RWPE1 (cell line): Measurements from ENCODE around the gene ZNF831.

Source experiments
- CTCF ChIA-PET: fragments of 350-600 bp; sonication (Branson Sonifier 250); formaldehyde crosslinking; extraction: SDS; loops from one replicate; lab custom pipeline; 2021; lab: Yijun Ruan, JAX
- POLR2A ChIA-PET: fragments of 400-600 bp; formaldehyde crosslinking; extraction: SDS; loops from one replicate; lab custom pipeline; 2020; ENCODE audit warnings: antibody characterized with exemption; ENCODE audit not compliant: low non-redundant PET; lab: Yijun Ruan, JAX
- DNase-seq: peaks from one replicate; pipeline ENCODE4 v3.0.0; 2012; ENCODE audit warnings: low spot score
- H3K27ac ChIP-seq: fragments of 450-650 bp; 2 replicates; pipeline ENCODE4 v1.5.1; 2017
- TF ChIP-seq, protein P1 (sequence below): fragments of 450-650 bp; conservative IDR thresholded peaks from 2 replicates; pipeline ENCODE4 v1.5.1; 2017; ENCODE audit warnings: low read depth, mild to moderate bottlenecking

ZNF831 gene

DNA sequence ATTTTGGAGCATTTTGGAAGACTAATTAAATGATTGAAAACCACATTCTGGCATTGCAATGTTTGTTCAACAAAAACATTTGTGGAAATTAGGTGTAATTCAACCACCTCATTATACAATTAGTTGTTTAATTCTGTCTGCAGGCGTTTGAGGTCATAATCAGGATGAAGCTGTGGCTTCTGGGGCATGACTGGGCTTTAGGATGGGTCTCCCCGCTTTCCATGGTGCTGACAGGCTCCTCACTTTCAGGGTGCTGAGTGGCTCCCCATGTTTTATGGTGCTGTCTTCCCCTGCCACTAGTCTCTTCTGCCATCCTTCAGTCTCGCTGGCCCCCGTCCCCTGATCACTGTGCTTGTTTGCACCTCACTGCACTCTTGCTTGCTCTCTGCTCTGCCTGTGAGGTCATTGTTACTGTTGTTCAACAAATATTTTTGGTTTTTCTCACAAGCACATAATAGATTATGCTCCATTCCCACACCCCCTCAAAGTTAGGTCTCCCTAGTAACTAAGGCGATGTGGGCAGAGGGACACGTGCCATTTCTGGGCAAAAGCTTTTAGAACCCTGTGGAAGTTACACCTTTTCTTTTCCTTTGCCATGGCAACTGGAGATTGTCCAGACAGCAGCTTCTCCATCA, 25.4 kb upstream of the ZNF831 start:
- no peak overlapping the region for H3K27ac ChIP-seq
- no peak for DNase-seq
- ChIA-PET POLR2A (no interaction called here), CTCF (interaction anchor here (0.6 kb wide), 2 partner anchors 103 to 626 kb away, joined by 3 to 5 read pairs; no protein-coding TSS in a partner anchor)
- TF ChIP-seq, protein P1, sequence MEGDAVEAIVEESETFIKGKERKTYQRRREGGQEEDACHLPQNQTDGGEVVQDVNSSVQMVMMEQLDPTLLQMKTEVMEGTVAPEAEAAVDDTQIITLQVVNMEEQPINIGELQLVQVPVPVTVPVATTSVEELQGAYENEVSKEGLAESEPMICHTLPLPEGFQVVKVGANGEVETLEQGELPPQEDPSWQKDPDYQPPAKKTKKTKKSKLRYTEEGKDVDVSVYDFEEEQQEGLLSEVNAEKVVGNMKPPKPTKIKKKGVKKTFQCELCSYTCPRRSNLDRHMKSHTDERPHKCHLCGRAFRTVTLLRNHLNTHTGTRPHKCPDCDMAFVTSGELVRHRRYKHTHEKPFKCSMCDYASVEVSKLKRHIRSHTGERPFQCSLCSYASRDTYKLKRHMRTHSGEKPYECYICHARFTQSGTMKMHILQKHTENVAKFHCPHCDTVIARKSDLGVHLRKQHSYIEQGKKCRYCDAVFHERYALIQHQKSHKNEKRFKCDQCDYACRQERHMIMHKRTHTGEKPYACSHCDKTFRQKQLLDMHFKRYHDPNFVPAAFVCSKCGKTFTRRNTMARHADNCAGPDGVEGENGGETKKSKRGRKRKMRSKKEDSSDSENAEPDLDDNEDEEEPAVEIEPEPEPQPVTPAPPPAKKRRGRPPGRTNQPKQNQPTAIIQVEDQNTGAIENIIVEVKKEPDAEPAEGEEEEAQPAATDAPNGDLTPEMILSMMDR = no peak

- CTCF ChIA-PET = no interaction called here
- H3K27ac ChIP-seq = no peak overlapping the region
- TF ChIP-seq, protein P1 = no peak
- DNase-seq = no peak
- POLR2A ChIA-PET = no interaction called here
Observed at GRCh38 chr20:59139998-59140397, 23.6 kb upstream of the ZNF831 start.

DNA sequence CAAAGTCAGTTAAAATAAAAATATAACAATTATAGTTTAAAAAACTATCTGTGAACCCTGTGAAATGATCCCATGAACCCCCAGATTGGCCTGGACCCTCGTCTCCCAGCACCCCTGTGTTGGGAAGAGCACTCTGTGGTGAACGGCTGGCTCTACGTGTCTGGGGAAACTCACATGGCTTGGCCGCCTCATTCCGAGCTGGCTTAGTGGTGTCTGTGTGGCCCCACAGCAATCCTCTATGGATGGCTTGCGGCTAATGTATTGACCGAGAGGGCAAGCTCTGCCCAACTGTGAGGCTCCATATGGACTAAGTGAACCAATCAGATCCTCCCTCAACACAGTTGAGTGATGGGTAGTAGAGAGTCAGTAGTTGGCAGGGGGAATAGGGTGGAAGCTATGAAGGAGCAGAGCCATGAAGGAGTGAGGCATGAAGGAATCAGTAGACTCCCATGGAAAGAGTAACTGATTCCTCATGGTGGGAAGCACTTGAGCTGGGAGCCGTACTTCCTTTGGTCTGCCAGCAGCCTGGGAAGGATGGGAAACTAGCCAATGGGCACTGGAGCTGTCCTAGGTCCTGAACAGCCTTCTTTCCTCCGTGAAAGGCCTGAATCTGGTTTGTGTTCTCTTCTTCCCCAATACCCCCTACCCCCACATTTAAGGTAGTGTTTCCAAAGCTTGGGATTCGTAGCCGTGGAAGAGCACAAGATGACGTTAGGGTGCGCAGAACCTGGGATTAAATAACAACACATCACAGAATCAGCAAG, 21.6 kb upstream of the ZNF831 start:
- ChIA-PET POLR2A (no interaction called here), CTCF (interaction anchor here (0.6 kb wide), 1 partner anchor 144 kb away, joined by 5 read pairs; no protein-coding TSS in a partner anchor)
- no peak overlapping the region for H3K27ac ChIP-seq
- TF ChIP-seq, protein P1 = no peak
- DNase-seq = peak; percentile 60

DNA sequence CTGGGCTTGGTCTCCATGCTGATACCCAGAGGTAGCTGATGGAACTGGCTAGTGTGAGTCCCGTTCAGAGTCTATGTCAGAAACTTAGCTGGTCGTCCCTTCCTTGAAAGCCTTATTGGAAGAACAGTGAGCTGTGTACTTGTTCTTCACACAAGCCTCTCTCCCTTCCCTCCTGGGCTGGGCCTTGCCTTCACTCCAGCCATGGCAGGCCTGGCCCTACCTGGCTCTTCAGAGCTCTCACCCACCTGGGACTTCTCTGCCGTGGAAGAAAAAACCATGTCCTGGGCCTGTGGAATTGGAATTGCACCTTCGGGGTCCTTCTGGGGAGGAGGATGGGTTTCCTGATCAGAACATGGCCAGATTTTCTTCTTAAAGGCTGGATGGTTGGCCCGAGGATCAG, 20.3 kb upstream of the ZNF831 start:
- POLR2A ChIA-PET = no interaction called here
- H3K27ac ChIP-seq = no peak overlapping the region
- TF ChIP-seq, protein P1 = no peak
- CTCF ChIA-PET = interaction anchor here (0.7 kb wide), 1 partner anchor 15 kb away, joined by 3 read pairs; no protein-coding TSS in a partner anchor
- DNase-seq = no peak

- TF ChIP-seq, protein P1 = no peak
- ChIA-PET POLR2A (no interaction called here), CTCF (no interaction called here)
- no peak for DNase-seq
- no peak overlapping the region for H3K27ac ChIP-seq
Observed at GRCh38 chr20:59144179-59144830, 19.3 kb upstream of the ZNF831 start.

DNA sequence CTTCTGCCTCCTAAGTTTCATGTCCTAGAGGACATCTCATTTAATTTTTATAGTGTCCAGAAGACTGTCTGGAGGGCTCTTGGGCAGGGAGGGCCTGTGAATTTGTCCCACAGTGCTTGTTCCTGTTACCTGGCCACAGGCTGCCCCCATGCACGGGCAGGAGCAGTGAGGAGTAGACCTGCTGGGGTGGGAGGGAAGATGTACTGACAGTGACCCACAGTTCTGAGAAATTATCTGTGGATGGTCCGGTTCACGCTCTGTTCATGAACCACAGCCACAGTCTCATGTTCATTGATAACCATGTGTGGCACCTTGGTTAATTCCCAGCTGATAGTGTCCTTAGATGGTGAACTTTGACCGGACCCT, 18.8 kb upstream of the ZNF831 start:
- DNase-seq = no peak
- TF ChIP-seq, protein P1 = no peak
- H3K27ac ChIP-seq = no peak overlapping the region
- ChIA-PET CTCF (no interaction called here), POLR2A (no interaction called here)
